H1 (cell line): ENCODE results near the gene TFPT. TPM values are rescaled to one million over a fixed set of nuclear protein-coding genes. Genes with fewer than 3 reads are reported as not detected.
A peak's percentile ranks its signal among the peaks of the same experiment; 100 is the strongest.

Source experiments
- CTCF ChIA-PET: fragments of 300-600 bp; sonication (Branson Sonifier 250); formaldehyde crosslinking; loops from one replicate; lab custom pipeline; 2021; ENCODE audit not compliant: partially characterized antibody; lab: Charles Lee
- POLR2A ChIA-PET: fragments of 300-600 bp; sonication (Branson Sonifier 250); formaldehyde crosslinking; loops from one replicate; lab custom pipeline; 2021; ENCODE audit warnings: inconsistent platforms; ENCODE audit not compliant: partially characterized antibody; lab: Charles Lee
- DNase-seq, 2 experiments: peaks; one replicate each; pipeline versions ENCODE4 v3.0.0 to v3.0.0-alpha.2; 2010 to 2022; ENCODE audit warnings: low spot score in 2 of 2, low read depth in 1 of 2, mixed read lengths in 1 of 2
- FAIRE-seq: peaks from 2 replicates; lab custom pipeline; 2011; peaks lifted over from hg19 to GRCh38; lab: Jason Lieb, UNC
- H2AFZ ChIP-seq: 2 replicates; pipeline ENCODE4 v1.8.1; 2012; ENCODE audit warnings: low read length, inconsistent platforms
- H2AK5ac ChIP-seq: 2 replicates; pipeline ENCODE4 v1.6.1; 2013; ENCODE audit warnings: low read depth, low read length
- H2BK120ac ChIP-seq: replicated peaks from 2 replicates; pipeline ENCODE3; 2013; ENCODE audit warnings: low read depth, low read length, inconsistent platforms
- H2BK12ac ChIP-seq: 2 replicates; pipeline ENCODE4 v1.6.1; 2013; ENCODE audit warnings: low read depth, low read length
- H2BK15ac ChIP-seq: 2 replicates; pipeline ENCODE4 v1.6.1; 2013; ENCODE audit warnings: low read length
- H2BK20ac ChIP-seq: 2 replicates; pipeline ENCODE4 v1.6.1; 2013; ENCODE audit warnings: low read length
- H2BK5ac ChIP-seq: 2 replicates; pipeline ENCODE4 v1.6.1; 2013; ENCODE audit warnings: low read depth, low read length
- H3K14ac ChIP-seq: 2 replicates; pipeline ENCODE4 v1.6.1; 2013; ENCODE audit warnings: inconsistent platforms; ENCODE audit not compliant: insufficient read length
- H3K18ac ChIP-seq: 2 replicates; pipeline ENCODE4 v1.6.1; 2013; ENCODE audit warnings: low read length; ENCODE audit errors: extremely low read depth
- H3K23ac ChIP-seq: 2 replicates; pipeline ENCODE4 v1.6.1; 2013; ENCODE audit warnings: inconsistent platforms; ENCODE audit not compliant: insufficient read length
- H3K23me2 ChIP-seq: 2 replicates; pipeline ENCODE4 v1.6.1; 2013; ENCODE audit warnings: low read depth, low read length
- H3K27ac ChIP-seq: 2 replicates; pipeline ENCODE4 v1.6.1; 2011; ENCODE audit warnings: low read depth, low read length, inconsistent platforms
- H3K27me3 ChIP-seq, 4 experiments: replicated peaks in 1 of 4; 1 replicate in 1 of 4; 2 replicates in 3 of 4; pipeline versions ENCODE4 v1.6.1 to v1.8.1; 2011 to 2013; ENCODE audit warnings: low read length in 3 of 4, mild to moderate bottlenecking in 3 of 4, inconsistent platforms in 2 of 4, mixed read lengths in 2 of 4, moderate library complexity in 1 of 4; ENCODE audit not compliant: control insufficient read depth in 3 of 4, insufficient read depth in 3 of 4; ENCODE audit errors: extremely low read depth in 1 of 4
- H3K36me3 ChIP-seq, 4 experiments: 2 replicates each; pipeline versions ENCODE4 v1.6.1 to v1.8.1; 2011 to 2013; ENCODE audit warnings: mild to moderate bottlenecking in 4 of 4, low read length in 3 of 4, moderate library complexity in 2 of 4, control low read depth in 1 of 4, inconsistent platforms in 1 of 4; ENCODE audit not compliant: insufficient read depth in 4 of 4, control insufficient read depth in 2 of 4
- H3K4ac ChIP-seq: replicated peaks from 2 replicates; pipeline ENCODE3; 2013; ENCODE audit warnings: low read length, low read depth, mixed read lengths, inconsistent platforms; ENCODE audit not compliant: insufficient read length
- H3K4me1 ChIP-seq, 4 experiments: replicated peaks in 1 of 4; 1 replicate in 1 of 4; 2 replicates in 3 of 4; pipeline versions ENCODE4 v1.6.1 to v1.8.1; 2011 to 2013; ENCODE audit warnings: low read length in 3 of 4, inconsistent platforms in 2 of 4, mixed read lengths in 1 of 4; ENCODE audit not compliant: insufficient read depth in 4 of 4, control insufficient read depth in 3 of 4
- H3K4me2 ChIP-seq, 2 experiments: 2 replicates each; pipeline versions ENCODE4 v1.6.1 to v1.8.1; 2011 to 2013; ENCODE audit warnings: low read depth in 2 of 2, low read length in 2 of 2, control low read depth in 1 of 2, inconsistent platforms in 1 of 2, mild to moderate bottlenecking in 1 of 2; ENCODE audit not compliant: insufficient read depth in 1 of 2
- H3K4me3 ChIP-seq, 4 experiments: fragments of 200-600, 300-600 bp in 1 of 4; sonication (generic), shearing (Covaris generic), sonication (Bioruptor Twin) in 1 of 4; 2 replicates each; pipeline versions ENCODE4 v1.5.1 to v1.8.1; 2011 to 2016; ENCODE audit warnings: low read length in 4 of 4, low read depth in 3 of 4, control low read depth in 2 of 4, inconsistent platforms in 2 of 4, mild to moderate bottlenecking in 2 of 4, mixed read lengths in 1 of 4, moderate library complexity in 1 of 4; ENCODE audit not compliant: insufficient read depth in 2 of 4; ENCODE audit errors: extremely low read depth in 1 of 4
- H3K56ac ChIP-seq: replicated peaks from 2 replicates; pipeline ENCODE3; 2013; ENCODE audit warnings: low read depth, mild to moderate bottlenecking, mixed read lengths, low read length, inconsistent platforms; ENCODE audit not compliant: insufficient read length
- H3K79me1 ChIP-seq: 2 replicates; pipeline ENCODE4 v1.6.1; 2013; ENCODE audit warnings: low read depth, low read length, control low read depth
- H3K79me2 ChIP-seq, 2 experiments: 2 replicates each; pipeline versions ENCODE4 v1.6.1 to v1.8.1; 2012 to 2013; ENCODE audit warnings: low read length in 2 of 2, mild to moderate bottlenecking in 2 of 2, inconsistent platforms in 1 of 2; ENCODE audit not compliant: insufficient read depth in 2 of 2, control insufficient read depth in 1 of 2
- H3K9ac ChIP-seq, 4 experiments: replicated peaks in 1 of 4; 1 replicate in 1 of 4; 2 replicates in 3 of 4; pipeline versions ENCODE4 v1.6.1 to v1.8.1; 2011 to 2013; ENCODE audit warnings: low read depth in 3 of 4, low read length in 3 of 4, control low read depth in 2 of 4, mild to moderate bottlenecking in 2 of 4, moderate library complexity in 2 of 4, inconsistent platforms in 1 of 4; ENCODE audit errors: extremely low read depth in 1 of 4
- H3K9me3 ChIP-seq, 2 experiments: 2 replicates each; pipeline versions ENCODE4 v1.6.1 to v1.8.1; 2012 to 2013; ENCODE audit warnings: mild to moderate bottlenecking in 2 of 2, moderate library complexity in 2 of 2, control low read depth in 1 of 2, inconsistent platforms in 1 of 2, low read depth in 1 of 2, low read length in 1 of 2, mixed read lengths in 1 of 2; ENCODE audit not compliant: insufficient read depth in 2 of 2
- H4K20me1 ChIP-seq, 2 experiments: replicated peaks in 1 of 2; 2 replicates each; pipeline versions ENCODE3 to v1.8.1; 2011 to 2013; ENCODE audit warnings: inconsistent platforms in 2 of 2, low read length in 2 of 2, mild to moderate bottlenecking in 1 of 2; ENCODE audit not compliant: insufficient read depth in 2 of 2, control insufficient read depth in 1 of 2
- H4K5ac ChIP-seq: 2 replicates; pipeline ENCODE4 v1.6.1; 2013; ENCODE audit warnings: low read length, low read depth, mixed read lengths, inconsistent platforms; ENCODE audit not compliant: insufficient read length
- H4K8ac ChIP-seq: 2 replicates; pipeline ENCODE4 v1.8.0; 2013; ENCODE audit warnings: mild to moderate bottlenecking, moderate library complexity, low read length, inconsistent platforms; ENCODE audit not compliant: insufficient read depth; ENCODE audit errors: extremely low read depth
- H4K91ac ChIP-seq: replicated peaks from 2 replicates; pipeline ENCODE3; 2013; ENCODE audit warnings: low read length, mixed read lengths, inconsistent platforms; ENCODE audit not compliant: insufficient read length
- BACH1 ChIP-seq: IDR thresholded peaks from 2 replicates; pipeline ENCODE4 v1.6.1; 2012; ENCODE audit warnings: low read length, improper control_type of control experiment
- CTCF ChIP-seq, 3 experiments: IDR thresholded peaks; 1 replicate in 2 of 3; 2 replicates in 1 of 3; pipeline versions ENCODE4 v1.5.1 to v1.6.1; 2011; ENCODE audit warnings: low read length in 3 of 3, mild to moderate bottlenecking in 3 of 3, inconsistent platforms in 2 of 3, low read depth in 1 of 3, moderate library complexity in 1 of 3; ENCODE audit not compliant: insufficient read depth in 1 of 3; ENCODE audit errors: control extremely low read depth in 1 of 3
- E2F6 ChIP-seq: IDR thresholded peaks from 2 replicates; pipeline ENCODE4 v1.6.1; 2012; ENCODE audit warnings: inconsistent platforms
- GTF2F1 ChIP-seq: IDR thresholded peaks from 2 replicates; pipeline ENCODE4 v1.6.1; 2012; ENCODE audit warnings: low read depth, low read length, improper control_type of control experiment, borderline replicate concordance
- POLR2A ChIP-seq, 2 experiments: IDR thresholded peaks; 1 replicate in 1 of 2; 2 replicates in 1 of 2; pipeline ENCODE4 v1.6.1; 2011; ENCODE audit warnings: low read depth in 2 of 2, low read length in 2 of 2, mild to moderate bottlenecking in 2 of 2; ENCODE audit errors: control extremely low read depth in 1 of 2
- RAD21 ChIP-seq, 2 experiments: IDR thresholded peaks in 1 of 2; conservative IDR thresholded peaks in 1 of 2; 2 replicates each; pipeline ENCODE4 v1.6.1; 2011; ENCODE audit warnings: low read depth in 2 of 2, low read length in 2 of 2, improper control_type of control experiment in 1 of 2, inconsistent platforms in 1 of 2, mild to moderate bottlenecking in 1 of 2, moderate library complexity in 1 of 2
- RBBP5 ChIP-seq: IDR thresholded peaks from 2 replicates; pipeline ENCODE4 v1.7.1; 2012; ENCODE audit warnings: low read depth, mild to moderate bottlenecking, inconsistent platforms, low read length, moderate library complexity, borderline replicate concordance
- WGBS, 2 experiments: shearing (Covaris generic) in 1 of 2; methylation state at CpG; one replicate each; pipeline versions ENCODE4 v1.1.6 to v1.1.7; 2013 to 2015; ENCODE audit warnings: low lambda C conversion rate in 2 of 2, mixed read lengths in 2 of 2, inconsistent platforms in 1 of 2, low coverage in 1 of 2, missing lambda C conversion rate in 1 of 2; ENCODE audit not compliant: insufficient replicate concordance in 2 of 2, insufficient coverage in 1 of 2, insufficient read length in 1 of 2; ENCODE audit errors: extremely low coverage in 1 of 2, missing lambda C conversion rate in 1 of 2; 5-methylcytosine and 5-hydroxymethylcytosine counted together
- polyA plus RNA-seq, 7 experiments: library from polyadenylated mRNA; depleted of rRNA in 3 of 7; stranded (reverse) in 5 of 7; unstranded in 2 of 7; fragments of >200 nt in 5 of 7; fragments of 200-250 nt in 2 of 7; gene quantifications; 1 replicate in 5 of 7; 2 replicates in 1 of 7; 4 replicates in 1 of 7; pipeline versions ENCODE4 v1.2.1 to v1.2.3, GENCODE V29; 2011 to 2013; ENCODE audit warnings: missing spikeins in 2 of 7, mixed read lengths in 2 of 7
- total RNA-seq: library from RNA; stranded (reverse); fragmentation: NEBNext Ultra II Directional; extraction: Animal tissue kit (Norgen Biotek cat#: 25700); gene quantifications from 2 replicates; pipeline ENCODE4 v1.2.1, GENCODE V29; 2021

TFPT gene
- total and polyA plus RNA-seq, 2 of the 8 experiments (the other 6 are each of a cell fraction or from before 2014, with no cell fraction given), result 10.4 to 17.7 TPM

- peaks cover 0 to 12% (median 7%) of the 10 kb centered on the region in 4 experiments; a peak in 6 of 7 replicates for H3K4me1 ChIP-seq
- H3K4me3 ChIP-seq, result no peak overlapping the region
- H3K79me1 ChIP-seq, result peaks cover 7% of the 10 kb centered on the region
- H3K79me2 ChIP-seq, result no peaks in the 10 kb centered on the region
- no peak overlapping the region for H2AFZ ChIP-seq
- ChIA-PET CTCF (interaction anchor here (0.8 to 1.9 kb wide), 7 partner anchors 16 to 309 kb away, joined by 3 to 10 read pairs (median 3); partner anchors contain the start of gene CNOT3), POLR2A (interaction anchor here (0.8 to 14.8 kb wide), 10 partner anchors 7 to 47 kb away, joined by 3 to 348 read pairs (median 5); partner anchors contain the start of genes CNOT3, PRPF31 and TFPT)
- no peaks in the 10 kb centered on the region for H3K9me3 ChIP-seq
- H3K4ac ChIP-seq, result no peak overlapping the region
- no peak overlapping the region for H2BK12ac ChIP-seq
- H2BK5ac ChIP-seq, result no peak overlapping the region
- no peak overlapping the region for H3K27ac ChIP-seq
- no peak overlapping the region for H4K5ac ChIP-seq
- H3K18ac ChIP-seq, result no peak overlapping the region
- TF ChIP-seq RAD21 (IDR thresholded peaks at IDR 0.05 in 1 of 2, conservative IDR thresholded peaks at IDR 0.05 in 1 of 2; ENCODE audit: low read depth in 2 of 2, low read length in 2 of 2) (peak in 1 of 2 experiments; percentile 9; a peak in 2 of 4 replicates), GTF2F1 (no peak), E2F6 (no peak), POLR2A (IDR thresholded peaks at IDR 0.05; ENCODE audit: control extremely low read depth in 1 of 2, low read depth in 2 of 2, low read length in 2 of 2) (0 out of 3 replicates have a peak, but pooled peaks of 1 of the 2 experiments have one; percentile 16), BACH1 (no peak), RBBP5 (no peak), CTCF (IDR thresholded peaks at IDR 0.05; ENCODE audit: control extremely low read depth in 1 of 3, insufficient read depth in 1 of 3, low read depth in 1 of 3, low read length in 3 of 3) (peak; percentile 27 to 47 (median 29))
- H3K14ac ChIP-seq, result no peak overlapping the region
- H3K27me3 ChIP-seq, result no peaks in the 10 kb centered on the region
- DNase-seq (no peak), FAIRE-seq (no peak)
- peaks cover 9 to 19% of the 10 kb centered on the region in 2 experiments for H4K20me1 ChIP-seq
- no peak overlapping the region for H2BK15ac ChIP-seq
- peaks cover 25 to 55% (median 49%) of the 10 kb centered on the region in 4 experiments for H3K36me3 ChIP-seq
- no peak overlapping the region for H4K91ac ChIP-seq
- H3K23ac ChIP-seq, result no peak overlapping the region
- H2AK5ac ChIP-seq, result no peak overlapping the region
- H3K56ac ChIP-seq, result no peak overlapping the region
- no peak overlapping the region for H2BK20ac ChIP-seq
- H2BK120ac ChIP-seq, result no peak overlapping the region
- H3K4me2 ChIP-seq, result no peak overlapping the region
- peaks cover 12% of the 10 kb centered on the region for H3K23me2 ChIP-seq
- WGBS, 2 experiments, result 91% methylated on average over 13 of the region's 19 CpGs; no CpG with 5 or more reads in 1 of the 2 experiments
- no peak overlapping the region for H4K8ac ChIP-seq
- H3K9ac ChIP-seq, result no peak overlapping the region
Measured at GRCh38 chr19:54155694-54156093, 40.2 kb upstream of the TFPT start.
